ENCODE measurements around the gene PTPRCAP. TPM values are rescaled to one million over a fixed set of nuclear protein-coding genes. Genes with fewer than 3 reads are reported as not detected.

Gene PTPRCAP
- total RNA-seq, 1 experiment from 2014 or later: 0.56 TPM

- ChIA-PET CTCF (interaction anchor here (0.6 to 1.5 kb wide), 15 partner anchors 9 to 107 kb away, joined by 3 to 18 read pairs (median 5); partner anchors contain the start of genes CDK2AP2, CLCF1, GPR152 and RAD9A), POLR2A (ENCODE audit: low non-redundant PET) (interaction anchor here (0.8 kb wide), 1 partner anchor 9 kb away, joined by 3 read pairs; the partner anchor contains the start of gene RAD9A)
- Histone ChIP-seq H3K4me3 (ENCODE audit: low read depth, low read length, poor library complexity, severe bottlenecking) (peak overlapping the region; percentile 87), H3K36me3 (ENCODE audit: insufficient read depth, low read length, poor library complexity, severe bottlenecking) (peaks cover 43% of the 10 kb centered on the region), H3K9me3 (ENCODE audit: low read depth, low read length, poor library complexity, severe bottlenecking) (no peaks in the 10 kb centered on the region), H3K4me1 (ENCODE audit: insufficient read depth, low read length, poor library complexity, severe bottlenecking) (peaks cover 21% of the 10 kb centered on the region), H3K27ac (ENCODE audit: low read depth, low read length, poor library complexity, severe bottlenecking) (peak overlapping the region; percentile 95), H3K27me3 (replicated peaks; ENCODE audit: insufficient read depth, low read depth, low read length, poor library complexity) (no peaks in the 10 kb centered on the region)
- intact Hi-C loops (cut with micrococcal nuclease; ENCODE audit: unreplicated experiment): no loop called here
- BruUV-seq (replicated peaks): no TSS peak
- TF ChIP-seq EZH2 (IDR thresholded peaks at IDR 0.05; ENCODE audit: borderline replicate concordance, low read depth, low read length, poor library complexity, severe bottlenecking): no peak
- TF ChIP-seq CTCF (conservative IDR thresholded peaks at IDR 0.05; ENCODE audit: low read depth, low read length): no peak
- no peak for DNase-seq (ENCODE audit: low spot score)
Measured at GRCh38 chr11:67400942-67401494, 36.5 kb downstream of the PTPRCAP start.

- TF ChIP-seq CTCF (conservative IDR thresholded peaks at IDR 0.05; ENCODE audit: low read depth, low read length) (no peak), EZH2 (IDR thresholded peaks at IDR 0.05; ENCODE audit: borderline replicate concordance, low read depth, low read length, poor library complexity, severe bottlenecking) (no peak)
- BruUV-seq (replicated peaks): no TSS peak
- CTCF ChIA-PET: interaction anchor here (0.6 to 1.0 kb wide), 2 partner anchors 26 to 32 kb away, joined by 3 to 8 read pairs; no protein-coding TSS in a partner anchor
- Histone ChIP-seq H3K36me3 (ENCODE audit: insufficient read depth, low read length, poor library complexity, severe bottlenecking) (peaks cover 49% of the 10 kb centered on the region), H3K9me3 (ENCODE audit: low read depth, low read length, poor library complexity, severe bottlenecking) (no peaks in the 10 kb centered on the region), H3K4me1 (ENCODE audit: insufficient read depth, low read length, poor library complexity, severe bottlenecking) (peaks cover 21% of the 10 kb centered on the region), H3K27me3 (replicated peaks; ENCODE audit: insufficient read depth, low read depth, low read length, poor library complexity) (no peaks in the 10 kb centered on the region), H3K27ac (ENCODE audit: low read depth, low read length, poor library complexity, severe bottlenecking) (peak overlapping the region; percentile 95), H3K4me3 (ENCODE audit: low read depth, low read length, poor library complexity, severe bottlenecking) (peak overlapping the region; percentile 87)
- POLR2A ChIA-PET (ENCODE audit: low non-redundant PET): no interaction called here
- intact Hi-C loops (cut with micrococcal nuclease; ENCODE audit: unreplicated experiment): no loop called here
- no peak for DNase-seq (ENCODE audit: low spot score)
Measured at GRCh38 chr11:67400251-67400941, 37.1 kb downstream of the PTPRCAP start.

- Histone ChIP-seq H3K9me3 (ENCODE audit: low read depth, low read length, poor library complexity, severe bottlenecking) (no peaks in the 10 kb centered on the region), H3K27me3 (replicated peaks; ENCODE audit: insufficient read depth, low read depth, low read length, poor library complexity) (no peaks in the 10 kb centered on the region), H3K4me1 (ENCODE audit: insufficient read depth, low read length, poor library complexity, severe bottlenecking) (peaks cover 21% of the 10 kb centered on the region), H3K36me3 (ENCODE audit: insufficient read depth, low read length, poor library complexity, severe bottlenecking) (peaks cover 58% of the 10 kb centered on the region), H3K4me3 (ENCODE audit: low read depth, low read length, poor library complexity, severe bottlenecking) (no peak overlapping the region), H3K27ac (ENCODE audit: low read depth, low read length, poor library complexity, severe bottlenecking) (no peak overlapping the region)
- ChIA-PET CTCF (no interaction called here), POLR2A (ENCODE audit: low non-redundant PET) (no interaction called here)
- DNase-seq (ENCODE audit: low spot score): no peak
- TF ChIP-seq EZH2 (IDR thresholded peaks at IDR 0.05; ENCODE audit: borderline replicate concordance, low read depth, low read length, poor library complexity, severe bottlenecking): no peak
- no peak for TF ChIP-seq CTCF (conservative IDR thresholded peaks at IDR 0.05; ENCODE audit: low read depth, low read length)
- BruUV-seq (replicated peaks): no TSS peak
- intact Hi-C loops (cut with micrococcal nuclease; ENCODE audit: unreplicated experiment): no loop called here
Measured at GRCh38 chr11:67398661-67399563, 38.6 kb downstream of the PTPRCAP start.
